GM06990 (cell line): ENCODE data around the gene LIG1.

ENCODE experiments used
- DNase-seq: peaks from one replicate; pipeline ENCODE4 v3.0.0-alpha.2; 2011; ENCODE audit not compliant: insufficient read length; ENCODE audit errors: extremely low read depth
- H3K27me3 ChIP-seq: replicated peaks from 2 replicates; pipeline ENCODE4 v1.6.0; 2011; ENCODE audit warnings: low read length; ENCODE audit not compliant: control insufficient read depth, insufficient read depth
- H3K36me3 ChIP-seq: 2 replicates; pipeline ENCODE4 v1.5.1; 2011; ENCODE audit warnings: low read length; ENCODE audit not compliant: control insufficient read depth, insufficient read depth
- H3K4me3 ChIP-seq: replicated peaks from 2 replicates; pipeline ENCODE4 v1.5.1; 2011; ENCODE audit warnings: low read depth, mild to moderate bottlenecking, control low read depth, low read length
- TF ChIP-seq, protein P1 (sequence below): IDR thresholded peaks from 2 replicates; pipeline ENCODE4 v1.5.1; 2011; ENCODE audit warnings: low read length, control low read depth, mild to moderate bottlenecking, inconsistent platforms; ENCODE audit not compliant: insufficient read depth, poor library complexity, severe bottlenecking

Gene LIG1

DNA sequence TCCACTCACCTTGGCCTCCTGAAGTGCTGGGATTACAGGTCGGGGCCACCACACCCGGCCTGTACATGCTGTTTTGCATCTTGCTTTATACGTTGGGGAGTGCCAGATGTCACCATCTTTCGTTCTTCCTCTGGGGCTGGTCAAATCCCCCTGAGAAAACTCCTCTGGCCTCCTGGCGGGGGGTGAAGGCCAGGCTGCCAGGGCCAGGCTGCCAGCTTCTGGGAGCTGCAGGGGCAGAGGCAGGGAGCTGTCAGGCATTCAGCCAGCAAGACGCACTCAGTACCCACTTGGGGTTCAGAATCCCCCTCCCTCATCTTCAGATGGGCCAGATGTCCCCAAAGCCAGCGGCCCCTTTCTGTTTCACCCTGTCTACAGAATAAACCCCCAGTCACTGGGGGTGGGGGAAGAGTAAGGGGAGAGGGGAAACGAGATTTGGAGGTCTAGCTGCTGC is 16.4 kb upstream of the LIG1 start:
- peaks cover 4% of the 10 kb centered on the region for H3K36me3 ChIP-seq
- TF ChIP-seq, protein P1, sequence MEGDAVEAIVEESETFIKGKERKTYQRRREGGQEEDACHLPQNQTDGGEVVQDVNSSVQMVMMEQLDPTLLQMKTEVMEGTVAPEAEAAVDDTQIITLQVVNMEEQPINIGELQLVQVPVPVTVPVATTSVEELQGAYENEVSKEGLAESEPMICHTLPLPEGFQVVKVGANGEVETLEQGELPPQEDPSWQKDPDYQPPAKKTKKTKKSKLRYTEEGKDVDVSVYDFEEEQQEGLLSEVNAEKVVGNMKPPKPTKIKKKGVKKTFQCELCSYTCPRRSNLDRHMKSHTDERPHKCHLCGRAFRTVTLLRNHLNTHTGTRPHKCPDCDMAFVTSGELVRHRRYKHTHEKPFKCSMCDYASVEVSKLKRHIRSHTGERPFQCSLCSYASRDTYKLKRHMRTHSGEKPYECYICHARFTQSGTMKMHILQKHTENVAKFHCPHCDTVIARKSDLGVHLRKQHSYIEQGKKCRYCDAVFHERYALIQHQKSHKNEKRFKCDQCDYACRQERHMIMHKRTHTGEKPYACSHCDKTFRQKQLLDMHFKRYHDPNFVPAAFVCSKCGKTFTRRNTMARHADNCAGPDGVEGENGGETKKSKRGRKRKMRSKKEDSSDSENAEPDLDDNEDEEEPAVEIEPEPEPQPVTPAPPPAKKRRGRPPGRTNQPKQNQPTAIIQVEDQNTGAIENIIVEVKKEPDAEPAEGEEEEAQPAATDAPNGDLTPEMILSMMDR, result no peak
- H3K4me3 ChIP-seq, result 0 out of 2 replicates have a peak overlapping the region, but pooled peaks have one; percentile 4
- H3K27me3 ChIP-seq, result no peaks in the 10 kb centered on the region
- peak; percentile 63 for DNase-seq

DNA sequence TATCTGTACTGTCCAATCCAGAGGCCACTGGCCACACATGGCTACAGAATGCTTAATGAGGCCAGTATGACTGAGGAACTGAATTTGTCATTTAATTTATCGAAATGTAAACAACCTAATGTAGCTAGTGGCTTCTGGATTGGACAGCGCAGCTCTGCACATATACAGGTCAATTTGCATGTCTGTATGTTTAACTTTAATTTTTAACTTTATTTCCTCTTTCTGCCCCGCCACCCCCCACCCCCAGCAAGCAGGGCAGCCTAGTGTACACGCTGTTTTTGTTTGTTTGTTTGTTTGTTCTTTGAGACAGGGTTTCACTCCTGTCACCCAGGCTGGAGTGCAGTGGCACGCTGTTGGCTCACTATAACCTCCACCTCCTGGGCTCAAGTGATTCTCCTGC is 15.9 kb upstream of the LIG1 start:
- TF ChIP-seq, protein P1, result no peak
- H3K27me3 ChIP-seq, result no peaks in the 10 kb centered on the region
- DNase-seq, result no peak
- H3K36me3 ChIP-seq, result peaks cover 4% of the 10 kb centered on the region
- H3K4me3 ChIP-seq, result no peak overlapping the region

GRCh38 chr19:48183356-48183755 is 13.2 kb upstream of the LIG1 start:
- Histone ChIP-seq H3K27me3 (no peaks in the 10 kb centered on the region), H3K36me3 (peaks cover 2% of the 10 kb centered on the region), H3K4me3 (no peak overlapping the region)
- DNase-seq, result no peak
- TF ChIP-seq, protein P1, result no peak

- no peak for DNase-seq
- Histone ChIP-seq H3K27me3 (no peaks in the 10 kb centered on the region), H3K4me3 (no peak overlapping the region), H3K36me3 (peaks cover 4% of the 10 kb centered on the region)
- TF ChIP-seq, protein P1, result no peak
Measured at GRCh38 chr19:48182434-48182833, 12.3 kb upstream of the LIG1 start.

DNA sequence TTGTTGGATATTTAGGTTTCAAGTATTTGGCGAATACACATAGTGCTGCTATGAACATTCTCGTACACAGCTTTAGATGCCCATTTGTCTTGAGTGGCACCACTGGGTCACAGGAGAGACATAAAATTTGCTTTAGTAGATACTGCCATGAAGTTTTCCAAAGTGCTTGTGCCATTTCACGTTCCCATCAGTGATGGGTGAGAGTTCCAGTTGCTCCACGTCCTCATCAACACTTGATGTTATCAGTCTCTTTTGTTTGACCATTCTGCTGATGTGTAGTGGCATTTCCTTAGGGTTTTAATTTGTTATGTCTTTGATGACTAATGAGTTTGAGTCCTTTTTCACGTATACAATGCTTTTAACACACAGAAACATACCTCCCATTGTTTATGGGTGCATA is 11.4 kb upstream of the LIG1 start:
- Histone ChIP-seq H3K4me3 (no peak overlapping the region), H3K36me3 (peaks cover 4% of the 10 kb centered on the region), H3K27me3 (no peaks in the 10 kb centered on the region)
- TF ChIP-seq, protein P1, result no peak
- DNase-seq, result no peak

DNA sequence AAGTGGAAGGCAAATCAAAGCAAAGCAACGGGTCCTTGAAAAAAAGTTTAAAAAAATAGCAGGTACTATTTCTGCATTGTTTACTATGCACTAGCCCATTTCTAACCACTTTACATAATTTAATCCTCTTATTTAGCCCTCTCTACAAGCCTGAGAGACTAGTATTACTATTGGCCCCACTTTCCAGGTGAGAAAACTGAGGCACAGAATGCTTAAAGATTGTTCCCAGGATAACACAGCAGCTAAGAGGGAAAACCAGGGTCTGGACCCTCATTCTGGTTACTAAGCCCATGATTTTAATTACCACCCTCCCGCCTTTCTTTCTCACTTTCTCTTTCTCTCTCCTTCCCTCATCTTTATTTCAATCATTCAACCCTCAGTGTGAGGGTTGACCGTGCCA is 6.1 kb upstream of the LIG1 start:
- Histone ChIP-seq H3K36me3 (peaks cover 5% of the 10 kb centered on the region), H3K4me3 (no peak overlapping the region), H3K27me3 (no peaks in the 10 kb centered on the region)
- DNase-seq, result no peak
- TF ChIP-seq, protein P1, result no peak
